HepG2 (cell line): ENCODE data around the gene UNC13D. TPM values are rescaled to one million over a fixed set of nuclear protein-coding genes. Genes with fewer than 3 reads are reported as not detected.

Experiments
- CHD4 ChIP-seq: fragments of 200-600 bp; sonication (generic); IDR thresholded peaks from 2 replicates; pipeline ENCODE4 v1.7.0; 2017; ENCODE audit warnings: mild to moderate bottlenecking, low read length, borderline replicate concordance
- CREB1 ChIP-seq, 2 experiments: fragments of 450-650 bp in 1 of 2; IDR thresholded peaks; 2 replicates each; pipeline ENCODE4 v1.6.1; 2016 to 2017; ENCODE audit warnings: control low read depth in 1 of 2, mild to moderate bottlenecking in 1 of 2, missing compliant biosample characterization in 1 of 2, missing genetic modification characterization in 1 of 2
- DPF2 ChIP-seq: sonication (generic); formaldehyde crosslinking; IDR thresholded peaks from 2 replicates; pipeline ENCODE4 v1.4.0; 2020; ENCODE audit warnings: mild to moderate bottlenecking, low read depth, missing genetic modification reagents, borderline replicate concordance
- ELF4 ChIP-seq: sonication (generic); formaldehyde crosslinking; IDR thresholded peaks from 2 replicates; pipeline ENCODE4 v1.5.0; 2020; ENCODE audit warnings: missing genetic modification reagents, mild to moderate bottlenecking, moderate library complexity, borderline replicate concordance
- HOXA5 ChIP-seq: sonication (generic); formaldehyde crosslinking; IDR thresholded peaks from 2 replicates; pipeline ENCODE4 v1.4.0; 2020; ENCODE audit warnings: missing genetic modification reagents
- KAT7 ChIP-seq: IDR thresholded peaks from 2 replicates; pipeline ENCODE4 v1.6.1; 2018; ENCODE audit warnings: borderline replicate concordance, missing compliant biosample characterization
- MAFG ChIP-seq: sonication (generic); formaldehyde crosslinking; IDR thresholded peaks from 2 replicates; pipeline ENCODE4 v1.5.1; 2020; ENCODE audit warnings: mild to moderate bottlenecking, missing genetic modification reagents
- NRL ChIP-seq: sonication (generic); formaldehyde crosslinking; IDR thresholded peaks from 2 replicates; pipeline ENCODE4 v1.5.0; 2020; ENCODE audit warnings: missing genetic modification reagents, mild to moderate bottlenecking, moderate library complexity, borderline replicate concordance
- SMARCE1 ChIP-seq: fragments of 450-650 bp; IDR thresholded peaks from 2 replicates; pipeline ENCODE4 v1.6.1; 2017; ENCODE audit warnings: borderline replicate concordance
- STAG1 ChIP-seq: sonication (generic); formaldehyde crosslinking; IDR thresholded peaks from 2 replicates; pipeline ENCODE4 v1.4.0; 2020; ENCODE audit warnings: missing genetic modification reagents
- TAF15 ChIP-seq: fragments of 200-400 bp; formaldehyde crosslinking; IDR thresholded peaks from one replicate; pipeline ENCODE4 v1.6.1; 2018; ENCODE audit warnings: mild to moderate bottlenecking, low read depth, low read length; ENCODE audit not compliant: poor library complexity, severe bottlenecking
- ZFP90 ChIP-seq: sonication (generic); formaldehyde crosslinking; IDR thresholded peaks from 2 replicates; pipeline ENCODE4 v1.8.0; 2022; ENCODE audit warnings: missing genetic modification reagents, mild to moderate bottlenecking, inconsistent platforms, borderline replicate concordance
- ZNF121 ChIP-seq: sonication (generic); formaldehyde crosslinking; IDR thresholded peaks from 2 replicates; pipeline ENCODE4 v1.5.0; 2020; ENCODE audit warnings: mild to moderate bottlenecking, missing genetic modification reagents
- ZNF251 ChIP-seq: sonication (generic); formaldehyde crosslinking; IDR thresholded peaks from 2 replicates; pipeline ENCODE4 v1.9.0; 2021; ENCODE audit warnings: mild to moderate bottlenecking, missing genetic modification reagents
- polyA plus RNA-seq, 8 experiments: library from polyadenylated mRNA; depleted of rRNA in 3 of 8; stranded (reverse) in 7 of 8; unstranded in 1 of 8; fragments of >200 nt; fragmentation: Illumina TruSeq in 4 of 8; extraction: Trizol in 4 of 8; gene quantifications; 2 replicates each; pipeline versions ENCODE4 v1.2.1 to v1.2.3, GENCODE V29; 2011 to 2016; ENCODE audit warnings: low read depth in 4 of 8, missing spikeins in 1 of 8, mixed read lengths in 1 of 8; ENCODE audit not compliant: insufficient read depth in 1 of 8
- total RNA-seq, 5 experiments: library from RNA; depleted of rRNA; stranded (reverse); fragments of >200 nt; fragmentation: Illumina TruSeq; extraction: Trizol; gene quantifications; 2 replicates each; pipeline ENCODE4 v1.2.3, GENCODE V29; 2016; ENCODE audit warnings: low read depth in 1 of 5
- TF ChIP-seq, protein P1 (sequence below): sonication (generic); formaldehyde crosslinking; IDR thresholded peaks from 2 replicates; pipeline ENCODE4 v1.9.0; 2021; ENCODE audit warnings: missing genetic modification reagents, mild to moderate bottlenecking, borderline replicate concordance
- TF ChIP-seq, protein P2 (sequence below): sonication (generic); formaldehyde crosslinking; IDR thresholded peaks from 2 replicates; pipeline ENCODE4 v1.4.0; 2020; ENCODE audit warnings: mild to moderate bottlenecking, missing genetic modification reagents
- TF ChIP-seq, protein P3 (sequence below): IDR thresholded peaks from 2 replicates; pipeline ENCODE4 v1.6.1; 2016
- TF ChIP-seq, protein P4 (sequence below): sonication (generic); formaldehyde crosslinking; IDR thresholded peaks from 2 replicates; pipeline ENCODE4 v1.4.0; 2020; ENCODE audit warnings: missing genetic modification reagents
- TF ChIP-seq, protein P5 (sequence below): sonication (generic); formaldehyde crosslinking; IDR thresholded peaks from 2 replicates; pipeline ENCODE4 v1.4.0; 2020; ENCODE audit warnings: missing genetic modification reagents, borderline replicate concordance
- TF ChIP-seq, protein P6 (sequence below): sonication (generic); formaldehyde crosslinking; IDR thresholded peaks from 2 replicates; pipeline ENCODE4 v1.4.0; 2020; ENCODE audit warnings: missing genetic modification reagents

The UNC13D gene
- total and polyA plus RNA-seq, 2 of the 13 experiments (the other 11 are each of a cell fraction or from before 2014, with no cell fraction given) = 29.7 to 42.7 TPM

DNA sequence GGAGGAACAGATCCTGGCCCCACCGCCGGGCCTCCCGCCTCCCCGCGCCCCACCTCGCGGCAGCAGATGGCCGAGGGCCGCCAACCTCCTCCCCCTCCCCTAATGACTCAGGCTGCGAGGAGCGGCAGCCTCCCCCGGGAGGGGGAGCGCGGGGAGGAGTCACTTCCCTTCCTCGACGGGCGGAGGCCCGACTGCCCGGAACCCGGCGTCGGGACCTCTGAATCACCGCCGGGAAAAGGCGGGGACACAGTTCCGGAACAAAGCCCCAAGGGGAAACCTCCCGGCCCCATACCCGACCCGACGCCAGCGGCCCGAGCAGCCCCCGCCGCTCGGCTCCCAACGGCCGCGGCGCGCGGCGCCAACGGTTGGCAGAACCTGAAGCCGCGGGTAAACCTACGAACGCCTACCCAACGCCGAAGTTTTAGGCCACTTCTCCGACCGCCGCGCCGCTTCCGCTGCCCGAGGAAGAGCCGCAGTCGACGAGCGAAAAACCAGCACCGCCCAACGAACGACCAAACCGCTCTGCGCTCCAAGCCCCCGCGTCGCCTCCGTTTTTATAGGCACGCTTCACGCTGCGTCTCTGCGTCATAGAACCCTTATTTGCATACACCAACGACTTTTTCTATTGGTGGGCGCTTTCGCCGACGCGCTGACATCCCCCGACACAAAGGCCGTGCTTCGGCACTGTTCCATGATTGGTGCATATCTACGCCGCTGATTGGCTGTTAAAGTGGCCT is 64.8 kb downstream of the UNC13D start (continued):
- TF ChIP-seq, protein P1, sequence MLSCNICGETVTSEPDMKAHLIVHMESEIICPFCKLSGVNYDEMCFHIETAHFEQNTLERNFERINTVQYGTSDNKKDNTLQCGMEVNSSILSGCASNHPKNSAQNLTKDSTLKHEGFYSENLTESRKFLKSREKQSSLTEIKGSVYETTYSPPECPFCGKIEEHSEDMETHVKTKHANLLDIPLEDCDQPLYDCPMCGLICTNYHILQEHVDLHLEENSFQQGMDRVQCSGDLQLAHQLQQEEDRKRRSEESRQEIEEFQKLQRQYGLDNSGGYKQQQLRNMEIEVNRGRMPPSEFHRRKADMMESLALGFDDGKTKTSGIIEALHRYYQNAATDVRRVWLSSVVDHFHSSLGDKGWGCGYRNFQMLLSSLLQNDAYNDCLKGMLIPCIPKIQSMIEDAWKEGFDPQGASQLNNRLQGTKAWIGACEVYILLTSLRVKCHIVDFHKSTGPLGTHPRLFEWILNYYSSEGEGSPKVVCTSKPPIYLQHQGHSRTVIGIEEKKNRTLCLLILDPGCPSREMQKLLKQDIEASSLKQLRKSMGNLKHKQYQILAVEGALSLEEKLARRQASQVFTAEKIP (CRISPR knock-in tag) = no peak
- TF ChIP-seq NRL (CRISPR knock-in tag) = 0 out of 2 replicates have a peak, but pooled peaks have one; percentile 27
- no peak for TF ChIP-seq SMARCE1
- no peak; the same call in 1 of the 2 replicates for TF ChIP-seq ZNF121 (CRISPR knock-in tag)
- TF ChIP-seq KAT7 (CRISPR knock-in tag) = peak; percentile 95
- TF ChIP-seq, protein P2, sequence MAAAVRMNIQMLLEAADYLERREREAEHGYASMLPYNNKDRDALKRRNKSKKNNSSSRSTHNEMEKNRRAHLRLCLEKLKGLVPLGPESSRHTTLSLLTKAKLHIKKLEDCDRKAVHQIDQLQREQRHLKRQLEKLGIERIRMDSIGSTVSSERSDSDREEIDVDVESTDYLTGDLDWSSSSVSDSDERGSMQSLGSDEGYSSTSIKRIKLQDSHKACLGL (CRISPR knock-in tag) = peak; percentile 42; the same call in 1 of the 2 replicates
- TF ChIP-seq ZNF251 (CRISPR knock-in tag) = 0 out of 2 replicates have a peak, but pooled peaks have one; percentile 88
- TF ChIP-seq, protein P3, sequence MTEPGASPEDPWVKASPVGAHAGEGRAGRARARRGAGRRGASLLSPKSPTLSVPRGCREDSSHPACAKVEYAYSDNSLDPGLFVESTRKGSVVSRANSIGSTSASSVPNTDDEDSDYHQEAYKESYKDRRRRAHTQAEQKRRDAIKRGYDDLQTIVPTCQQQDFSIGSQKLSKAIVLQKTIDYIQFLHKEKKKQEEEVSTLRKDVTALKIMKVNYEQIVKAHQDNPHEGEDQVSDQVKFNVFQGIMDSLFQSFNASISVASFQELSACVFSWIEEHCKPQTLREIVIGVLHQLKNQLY = peak; percentile 61
- peak; percentile 86; the same call in 1 of the 2 replicates for TF ChIP-seq ELF4
- no peak for TF ChIP-seq CHD4
- peak; percentile 17; the same call in 1 of the 2 replicates for TF ChIP-seq DPF2 (CRISPR knock-in tag)
- TF ChIP-seq STAG1 (CRISPR knock-in tag) = no peak; the same call in 1 of the 2 replicates
- TF ChIP-seq, protein P4, sequence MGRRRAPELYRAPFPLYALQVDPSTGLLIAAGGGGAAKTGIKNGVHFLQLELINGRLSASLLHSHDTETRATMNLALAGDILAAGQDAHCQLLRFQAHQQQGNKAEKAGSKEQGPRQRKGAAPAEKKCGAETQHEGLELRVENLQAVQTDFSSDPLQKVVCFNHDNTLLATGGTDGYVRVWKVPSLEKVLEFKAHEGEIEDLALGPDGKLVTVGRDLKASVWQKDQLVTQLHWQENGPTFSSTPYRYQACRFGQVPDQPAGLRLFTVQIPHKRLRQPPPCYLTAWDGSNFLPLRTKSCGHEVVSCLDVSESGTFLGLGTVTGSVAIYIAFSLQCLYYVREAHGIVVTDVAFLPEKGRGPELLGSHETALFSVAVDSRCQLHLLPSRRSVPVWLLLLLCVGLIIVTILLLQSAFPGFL (CRISPR knock-in tag) = peak; percentile 65; the same call in 1 of the 2 replicates
- peak; percentile 97 for TF ChIP-seq CREB1 (IDR thresholded peaks at IDR 0.05)
- TF ChIP-seq CREB1 (CRISPR knock-in tag; IDR thresholded peaks at IDR 0.05) = peak; percentile 98
- peak; percentile 77; the same call in 1 of the 2 replicates for TF ChIP-seq ZFP90 (CRISPR knock-in tag)
- peak; percentile 95 for TF ChIP-seq HOXA5 (CRISPR knock-in tag)
- peak; percentile 99 for TF ChIP-seq TAF15
- TF ChIP-seq, protein P5, sequence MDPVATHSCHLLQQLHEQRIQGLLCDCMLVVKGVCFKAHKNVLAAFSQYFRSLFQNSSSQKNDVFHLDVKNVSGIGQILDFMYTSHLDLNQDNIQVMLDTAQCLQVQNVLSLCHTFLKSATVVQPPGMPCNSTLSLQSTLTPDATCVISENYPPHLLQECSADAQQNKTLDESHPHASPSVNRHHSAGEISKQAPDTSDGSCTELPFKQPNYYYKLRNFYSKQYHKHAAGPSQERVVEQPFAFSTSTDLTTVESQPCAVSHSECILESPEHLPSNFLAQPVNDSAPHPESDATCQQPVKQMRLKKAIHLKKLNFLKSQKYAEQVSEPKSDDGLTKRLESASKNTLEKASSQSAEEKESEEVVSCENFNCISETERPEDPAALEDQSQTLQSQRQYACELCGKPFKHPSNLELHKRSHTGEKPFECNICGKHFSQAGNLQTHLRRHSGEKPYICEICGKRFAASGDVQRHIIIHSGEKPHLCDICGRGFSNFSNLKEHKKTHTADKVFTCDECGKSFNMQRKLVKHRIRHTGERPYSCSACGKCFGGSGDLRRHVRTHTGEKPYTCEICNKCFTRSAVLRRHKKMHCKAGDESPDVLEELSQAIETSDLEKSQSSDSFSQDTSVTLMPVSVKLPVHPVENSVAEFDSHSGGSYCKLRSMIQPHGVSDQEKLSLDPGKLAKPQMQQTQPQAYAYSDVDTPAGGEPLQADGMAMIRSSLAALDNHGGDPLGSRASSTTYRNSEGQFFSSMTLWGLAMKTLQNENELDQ (CRISPR knock-in tag) = 0 out of 2 replicates have a peak, but pooled peaks have one; percentile 69
- TF ChIP-seq, protein P6, sequence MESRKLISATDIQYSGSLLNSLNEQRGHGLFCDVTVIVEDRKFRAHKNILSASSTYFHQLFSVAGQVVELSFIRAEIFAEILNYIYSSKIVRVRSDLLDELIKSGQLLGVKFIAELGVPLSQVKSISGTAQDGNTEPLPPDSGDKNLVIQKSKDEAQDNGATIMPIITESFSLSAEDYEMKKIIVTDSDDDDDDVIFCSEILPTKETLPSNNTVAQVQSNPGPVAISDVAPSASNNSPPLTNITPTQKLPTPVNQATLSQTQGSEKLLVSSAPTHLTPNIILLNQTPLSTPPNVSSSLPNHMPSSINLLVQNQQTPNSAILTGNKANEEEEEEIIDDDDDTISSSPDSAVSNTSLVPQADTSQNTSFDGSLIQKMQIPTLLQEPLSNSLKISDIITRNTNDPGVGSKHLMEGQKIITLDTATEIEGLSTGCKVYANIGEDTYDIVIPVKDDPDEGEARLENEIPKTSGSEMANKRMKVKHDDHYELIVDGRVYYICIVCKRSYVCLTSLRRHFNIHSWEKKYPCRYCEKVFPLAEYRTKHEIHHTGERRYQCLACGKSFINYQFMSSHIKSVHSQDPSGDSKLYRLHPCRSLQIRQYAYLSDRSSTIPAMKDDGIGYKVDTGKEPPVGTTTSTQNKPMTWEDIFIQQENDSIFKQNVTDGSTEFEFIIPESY = no peak; the same call in none of the 2 replicates
- TF ChIP-seq MAFG (CRISPR knock-in tag) = no peak
